Activated CD4-positive, CD25-positive, alpha-beta regulatory T cell treated with anti-CD3 and anti-CD28 coated beads, Interleukin-2, amount 50 U/mL, for 16 hours (primary cell): ENCODE results near the gene LIPK.
"Not testable (repeated sequence)": the region's sequence is repeated elsewhere in the genome, so short reads cannot be mapped to it uniquely, and the experiment has no call there.

Source experiments
- DNase-seq: peaks from one replicate; pipeline ENCODE4 v3.0.0-alpha.2; 2020; ENCODE audit warnings: low read depth, low spot score

LIPK gene

GRCh38 chr10:88721392-88721791 lies 15.3 kb downstream of the LIPK start:
- no peak for DNase-seq

GRCh38 chr10:88725798-88726197 lies 19.7 kb downstream of the LIPK start:
- no peak for DNase-seq

- no peak for DNase-seq
These were observed 22.2 kb downstream of the LIPK start for GRCh38 chr10:88728107-88728763.

GRCh38 chr10:88730864-88731263 lies 24.8 kb downstream of the LIPK start:
- DNase-seq, result no peak

GRCh38 chr10:88731296-88731695 lies 25.2 kb downstream of the LIPK start:
- DNase-seq, result no peak

GRCh38 chr10:88733215-88733614 lies 27.2 kb downstream of the LIPK start:
- DNase-seq, result no peak

GRCh38 chr10:88735661-88736060 lies 29.6 kb downstream of the LIPK start:
- no peak for DNase-seq

- DNase-seq, result not testable (repeated sequence)
These were observed 35.9 kb downstream of the LIPK start for GRCh38 chr10:88741921-88742320.

- DNase-seq, result no peak
These were observed 36.4 kb downstream of the LIPK start for GRCh38 chr10:88742448-88742847.

GRCh38 chr10:88744002-88744401 lies 38.0 kb downstream of the LIPK start:
- DNase-seq, result no peak

- no peak for DNase-seq
These were observed 39.6 kb downstream of the LIPK start for GRCh38 chr10:88745633-88746032.

GRCh38 chr10:88754287-88754686 lies 48.2 kb downstream of the LIPK start:
- no peak for DNase-seq

GRCh38 chr10:88755753-88756152 lies 49.7 kb downstream of the LIPK start:
- DNase-seq, result no peak

- no peak for DNase-seq
These were observed 50.6 kb downstream of the LIPK start for GRCh38 chr10:88756660-88757059.

- no peak for DNase-seq
These were observed 53.5 kb downstream of the LIPK start, which contains the start of gene LIPN for GRCh38 chr10:88759366-88760101. LIPN (plus strand) TSS chr10:88760020; CDS start chr10:88761406, 1,386 bp downstream.

- no peak for DNase-seq
These were observed 56.9 kb downstream of the LIPK start for GRCh38 chr10:88762906-88763305.

- DNase-seq, result no peak
These were observed 57.4 kb downstream of the LIPK start for GRCh38 chr10:88763441-88763840.

GRCh38 chr10:88764110-88764509 lies 58.1 kb downstream of the LIPK start:
- no peak for DNase-seq

GRCh38 chr10:88765816-88766215 lies 59.8 kb downstream of the LIPK start:
- DNase-seq, result no peak

- DNase-seq, result no peak
These were observed 63.3 kb downstream of the LIPK start for GRCh38 chr10:88769384-88769783.

- no peak for DNase-seq
These were observed 75.2 kb downstream of the LIPK start for GRCh38 chr10:88781206-88781605.

- no peak for DNase-seq
These were observed 76.2 kb downstream of the LIPK start for GRCh38 chr10:88782222-88782621.

- no peak for DNase-seq
These were observed 77.7 kb downstream of the LIPK start for GRCh38 chr10:88783724-88784123.
